ENCODE measurements around the gene GALK2.

- TF ChIP-seq CTCF (IDR thresholded peaks at IDR 0.05) (no peak), TCF7L2 (IDR thresholded peaks at IDR 0.05; ENCODE audit: low read depth, low read length) (no peak)
Measured at GRCh38 chr15:49366496-49366895, 196.4 kb downstream of the GALK2 start.

Measured in Panc1 (cell line).